ENCODE data around the gene MUCL3. TPM values are rescaled to one million over a fixed set of nuclear protein-coding genes. Genes with fewer than 3 reads are reported as not detected.
"Not testable (repeated sequence)": the region's sequence is repeated elsewhere in the genome, so short reads cannot be mapped to it uniquely, and the experiment has no call there.

Gene MUCL3
- total and polyA plus RNA-seq, 2 donors: 0.02 to 0.05 TPM

DNA sequence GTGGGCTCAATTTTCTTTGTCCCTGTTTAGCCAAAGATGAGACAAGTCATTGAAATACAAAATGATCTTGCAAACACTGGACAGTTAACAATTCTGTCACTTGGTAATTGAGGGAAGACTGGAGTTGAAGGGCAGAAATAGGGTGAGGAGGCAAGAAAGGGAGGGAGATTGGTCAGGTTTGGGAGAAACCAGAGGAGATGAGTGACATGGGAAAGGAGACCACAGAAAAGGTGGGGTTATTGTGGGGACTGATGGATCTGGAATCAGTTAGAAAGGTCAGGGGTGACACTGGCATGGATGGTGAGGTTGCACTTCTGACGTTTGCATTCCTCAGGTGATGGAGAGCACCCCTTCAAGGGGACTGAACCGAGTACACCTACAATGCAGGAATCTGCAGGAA, 32.1 kb upstream of the MUCL3 start:
- DNase-seq (ENCODE audit: low read depth in 6 of 9, low spot score in 9 of 9): no peak
- H3K9me3 ChIP-seq (ENCODE audit: control insufficient read depth in 2 of 2, insufficient read depth in 1 of 2, low read length in 1 of 2): no peaks in the 10 kb centered on the region
- H3K4me1 ChIP-seq (ENCODE audit: control insufficient read depth in 2 of 2, insufficient read depth in 2 of 2, low read length in 2 of 2): peaks cover 10 to 21% of the 10 kb centered on the region in 2 donors
- no peaks in the 10 kb centered on the region for H3K27me3 ChIP-seq (ENCODE audit: control insufficient read depth in 2 of 2, insufficient read depth in 1 of 2, low read length in 1 of 2)
- WGBS: 46% methylated on average over 2 of the region's 2 CpGs
- peak overlapping the region; percentile 58 to 63 for H3K4me3 ChIP-seq (ENCODE audit: low read length in 2 of 2)
- H3K36me3 ChIP-seq (ENCODE audit: control insufficient read depth in 2 of 2, insufficient read depth in 2 of 2, low read length in 1 of 2): peaks cover 22 to 26% of the 10 kb centered on the region in 2 donors
- no peak overlapping the region for H3K27ac ChIP-seq (ENCODE audit: low read depth in 1 of 2, low read length in 1 of 2)

DNA sequence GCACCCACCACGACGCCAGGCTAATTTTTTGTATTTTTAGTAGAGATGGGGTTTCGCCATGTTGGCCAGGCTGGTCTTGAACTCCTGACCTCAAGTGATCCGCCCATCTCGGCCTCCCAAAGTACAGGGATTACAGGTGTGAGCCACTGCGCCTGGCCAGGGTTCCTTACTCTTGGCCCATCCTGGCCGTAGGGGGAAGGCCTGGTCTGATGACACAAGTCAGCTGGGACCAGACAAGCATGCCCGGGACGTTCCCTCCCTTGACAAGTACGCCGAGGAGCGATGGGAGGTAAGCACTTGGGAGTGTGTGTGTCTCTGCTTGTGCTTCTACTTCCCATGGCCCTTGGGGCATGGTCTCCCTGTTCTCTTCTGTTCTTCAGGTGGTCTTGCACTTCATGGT, 30.3 kb upstream of the MUCL3 start:
- not testable (repeated sequence) for H3K9me3 ChIP-seq (ENCODE audit: control insufficient read depth in 2 of 2, insufficient read depth in 1 of 2, low read length in 1 of 2); DNase-seq (ENCODE audit: low read depth in 6 of 9, low spot score in 9 of 9); H3K27me3 ChIP-seq (ENCODE audit: control insufficient read depth in 2 of 2, insufficient read depth in 1 of 2, low read length in 1 of 2); H3K27ac ChIP-seq (ENCODE audit: low read depth in 1 of 2, low read length in 1 of 2); H3K4me3 ChIP-seq (ENCODE audit: low read length in 2 of 2)
- WGBS: 97% methylated on average over 12 of the region's 12 CpGs
- Histone ChIP-seq H3K4me1 (ENCODE audit: control insufficient read depth in 2 of 2, insufficient read depth in 2 of 2, low read length in 2 of 2) (peaks cover 14 to 32% of the 10 kb centered on the region in 2 donors), H3K36me3 (ENCODE audit: control insufficient read depth in 2 of 2, insufficient read depth in 2 of 2, low read length in 1 of 2) (peaks cover 22 to 26% of the 10 kb centered on the region in 2 donors)

GRCh38 chr6:30912746-30913520, 27.8 kb upstream of the MUCL3 start:
- DNase-seq (ENCODE audit: low read depth in 6 of 9, low spot score in 9 of 9): peak in 1 of 9 donors; percentile 4
- Histone ChIP-seq H3K4me1 (ENCODE audit: control insufficient read depth in 2 of 2, insufficient read depth in 2 of 2, low read length in 2 of 2) (peaks cover 14 to 35% of the 10 kb centered on the region in 2 donors), H3K4me3 (ENCODE audit: low read length in 2 of 2) (no peak overlapping the region), H3K27me3 (ENCODE audit: control insufficient read depth in 2 of 2, insufficient read depth in 1 of 2, low read length in 1 of 2) (no peaks in the 10 kb centered on the region), H3K9me3 (ENCODE audit: control insufficient read depth in 2 of 2, insufficient read depth in 1 of 2, low read length in 1 of 2) (no peaks in the 10 kb centered on the region), H3K27ac (ENCODE audit: low read depth in 1 of 2, low read length in 1 of 2) (no peak overlapping the region), H3K36me3 (ENCODE audit: control insufficient read depth in 2 of 2, insufficient read depth in 2 of 2, low read length in 1 of 2) (peaks cover 33 to 42% of the 10 kb centered on the region in 2 donors)
- 95% methylated on average over 8 of the region's 8 CpGs for WGBS

DNA sequence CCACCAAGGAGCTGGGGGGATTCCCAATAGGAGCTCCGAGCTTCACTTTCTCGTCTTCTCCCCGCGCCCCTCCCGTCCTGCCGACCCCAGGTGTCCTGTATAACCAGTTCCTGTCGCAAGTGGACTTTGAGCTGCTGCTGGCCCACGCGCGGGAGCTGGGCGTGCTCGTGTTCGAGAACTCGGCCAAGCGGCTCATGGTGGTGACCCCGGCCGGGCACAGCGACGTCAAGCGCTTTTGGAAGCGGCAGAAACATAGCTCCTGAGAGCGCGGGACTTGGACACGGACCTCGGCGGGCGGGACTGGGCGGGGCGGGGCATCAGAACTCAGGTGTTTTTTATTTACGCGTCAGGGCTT, 27.1 kb upstream of the MUCL3 start:
- no peak for DNase-seq (ENCODE audit: low read depth in 6 of 9, low spot score in 9 of 9)
- WGBS: 24% methylated on average over 31 of the region's 31 CpGs
- H3K4me1 ChIP-seq (ENCODE audit: control insufficient read depth in 2 of 2, insufficient read depth in 2 of 2, low read length in 2 of 2): peaks cover 11 to 32% of the 10 kb centered on the region in 2 donors
- peak overlapping the region; percentile 73 to 81 for H3K4me3 ChIP-seq (ENCODE audit: low read length in 2 of 2)
- H3K9me3 ChIP-seq (ENCODE audit: control insufficient read depth in 2 of 2, insufficient read depth in 1 of 2, low read length in 1 of 2): no peaks in the 10 kb centered on the region
- H3K27ac ChIP-seq (ENCODE audit: low read depth in 1 of 2, low read length in 1 of 2): peak overlapping the region; percentile 48 to 74
- no peaks in the 10 kb centered on the region for H3K27me3 ChIP-seq (ENCODE audit: control insufficient read depth in 2 of 2, insufficient read depth in 1 of 2, low read length in 1 of 2)
- peaks cover 33 to 48% of the 10 kb centered on the region in 2 donors for H3K36me3 ChIP-seq (ENCODE audit: control insufficient read depth in 2 of 2, insufficient read depth in 2 of 2, low read length in 1 of 2)

GRCh38 chr6:30914076-30914853, 26.5 kb upstream of the MUCL3 start, which contains the start of gene VARS2:
TSS of gene VARS2 (plus strand) at chr6:30914238. CDS start at chr6:30914837, 599 bp downstream.
- 2% methylated on average over 52 of the region's 52 CpGs for WGBS
- Histone ChIP-seq H3K4me3 (ENCODE audit: low read length in 2 of 2) (peak within 1 kb of the TSS; percentile 73 to 81), H3K27me3 (ENCODE audit: control insufficient read depth in 2 of 2, insufficient read depth in 1 of 2, low read length in 1 of 2) (no peaks in the 10 kb centered on the region), H3K4me1 (ENCODE audit: control insufficient read depth in 2 of 2, insufficient read depth in 2 of 2, low read length in 2 of 2) (peaks cover 7 to 27% of the 10 kb centered on the region in 2 donors), H3K9me3 (ENCODE audit: control insufficient read depth in 2 of 2, insufficient read depth in 1 of 2, low read length in 1 of 2) (no peaks in the 10 kb centered on the region), H3K27ac (ENCODE audit: low read depth in 1 of 2, low read length in 1 of 2) (peak within 1 kb of the TSS; percentile 68 to 86), H3K36me3 (ENCODE audit: control insufficient read depth in 2 of 2, insufficient read depth in 2 of 2, low read length in 1 of 2) (peaks cover 33 to 54% of the 10 kb centered on the region in 2 donors)
- peak; percentile 60 to 92 (median 83) for DNase-seq (ENCODE audit: low read depth in 6 of 9, low spot score in 9 of 9)

- H3K4me1 ChIP-seq (ENCODE audit: control insufficient read depth in 2 of 2, insufficient read depth in 2 of 2, low read length in 2 of 2): peaks cover 7 to 26% of the 10 kb centered on the region in 2 donors
- H3K27me3 ChIP-seq (ENCODE audit: control insufficient read depth in 2 of 2, insufficient read depth in 1 of 2, low read length in 1 of 2): no peaks in the 10 kb centered on the region
- H3K9me3 ChIP-seq (ENCODE audit: control insufficient read depth in 2 of 2, insufficient read depth in 1 of 2, low read length in 1 of 2): no peaks in the 10 kb centered on the region
- DNase-seq (ENCODE audit: low read depth in 6 of 9, low spot score in 9 of 9): peak in 2 of 9 donors; percentile 2 to 48
- H3K27ac ChIP-seq (ENCODE audit: low read depth in 1 of 2, low read length in 1 of 2): peak overlapping the region; percentile 48 to 68
- peak overlapping the region; percentile 73 to 81 for H3K4me3 ChIP-seq (ENCODE audit: low read length in 2 of 2)
- peaks cover 34 to 57% of the 10 kb centered on the region in 2 donors for H3K36me3 ChIP-seq (ENCODE audit: control insufficient read depth in 2 of 2, insufficient read depth in 2 of 2, low read length in 1 of 2)
- WGBS: 67% methylated on average over 17 of the region's 17 CpGs
Measured at GRCh38 chr6:30914854-30915590, 25.8 kb upstream of the MUCL3 start.

DNA sequence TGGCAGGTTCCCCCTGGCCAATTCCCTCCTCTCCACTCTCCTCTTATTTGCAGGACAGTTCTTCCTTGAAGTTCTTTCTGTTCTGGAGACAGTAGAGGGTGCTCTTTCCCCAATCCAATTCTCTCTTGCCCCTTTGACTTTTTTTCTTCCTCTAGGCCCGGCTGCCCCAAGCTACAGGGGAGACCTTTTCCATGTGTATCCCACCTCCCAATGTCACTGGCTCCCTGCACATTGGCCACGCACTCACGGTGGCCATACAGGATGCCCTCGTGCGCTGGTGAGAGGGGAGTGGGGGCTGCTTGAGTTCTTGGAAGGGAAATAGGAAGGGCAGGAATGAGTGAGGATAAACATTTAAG, 25.2 kb upstream of the MUCL3 start:
- peak in 6 of 9 donors; percentile 34 to 80 (median 48) for DNase-seq (ENCODE audit: low read depth in 6 of 9, low spot score in 9 of 9)
- Histone ChIP-seq H3K27me3 (ENCODE audit: control insufficient read depth in 2 of 2, insufficient read depth in 1 of 2, low read length in 1 of 2) (no peaks in the 10 kb centered on the region), H3K9me3 (ENCODE audit: control insufficient read depth in 2 of 2, insufficient read depth in 1 of 2, low read length in 1 of 2) (no peaks in the 10 kb centered on the region), H3K36me3 (ENCODE audit: control insufficient read depth in 2 of 2, insufficient read depth in 2 of 2, low read length in 1 of 2) (peaks cover 34 to 57% of the 10 kb centered on the region in 2 donors), H3K4me1 (ENCODE audit: control insufficient read depth in 2 of 2, insufficient read depth in 2 of 2, low read length in 2 of 2) (peaks cover 7 to 26% of the 10 kb centered on the region in 2 donors), H3K4me3 (ENCODE audit: low read length in 2 of 2) (no peak overlapping the region), H3K27ac (ENCODE audit: low read depth in 1 of 2, low read length in 1 of 2) (peak overlapping the region in 1 of 2 donors; percentile 15)
- 39% methylated on average over 5 of the region's 5 CpGs for WGBS

DNA sequence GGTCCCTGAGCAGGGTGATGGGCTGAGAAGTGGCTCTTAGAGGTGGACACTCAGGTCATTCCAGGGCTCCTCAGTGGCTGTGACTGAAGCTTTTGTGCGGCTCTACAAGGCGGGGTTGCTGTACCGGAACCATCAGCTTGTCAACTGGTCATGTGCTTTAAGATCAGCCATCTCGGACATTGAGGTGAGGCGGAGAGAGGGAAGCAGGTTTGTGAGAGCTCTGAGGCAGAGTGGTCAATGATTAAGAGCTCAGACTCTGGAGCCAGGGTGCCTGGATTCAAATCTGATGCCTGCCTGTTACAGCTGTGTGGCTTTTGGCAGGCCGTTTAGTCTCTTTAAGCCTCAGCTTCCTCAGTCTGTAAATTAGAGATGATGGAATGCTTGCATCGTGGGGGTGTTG, 23.7 kb upstream of the MUCL3 start:
- no peaks in the 10 kb centered on the region for H3K27me3 ChIP-seq (ENCODE audit: control insufficient read depth in 2 of 2, insufficient read depth in 1 of 2, low read length in 1 of 2)
- H3K4me3 ChIP-seq (ENCODE audit: low read length in 2 of 2): no peak overlapping the region
- peaks cover 33 to 60% of the 10 kb centered on the region in 2 donors for H3K36me3 ChIP-seq (ENCODE audit: control insufficient read depth in 2 of 2, insufficient read depth in 2 of 2, low read length in 1 of 2)
- WGBS: 97% methylated on average over 7 of the region's 7 CpGs
- H3K27ac ChIP-seq (ENCODE audit: low read depth in 1 of 2, low read length in 1 of 2): no peak overlapping the region
- H3K4me1 ChIP-seq (ENCODE audit: control insufficient read depth in 2 of 2, insufficient read depth in 2 of 2, low read length in 2 of 2): peaks cover 7 to 26% of the 10 kb centered on the region in 2 donors
- no peak for DNase-seq (ENCODE audit: low read depth in 6 of 9, low spot score in 9 of 9)
- no peaks in the 10 kb centered on the region for H3K9me3 ChIP-seq (ENCODE audit: control insufficient read depth in 2 of 2, insufficient read depth in 1 of 2, low read length in 1 of 2)
